ENCODE results near the gene NRG4. TPM values are rescaled to one million over a fixed set of nuclear protein-coding genes. Genes with fewer than 3 reads are reported as not detected.

Gene NRG4
- total RNA-seq, 2 donors from 2014 or later, result 0.51 to 0.95 TPM

- WGBS, 2 experiments (ENCODE audit: insufficient coverage in 1 of 2, insufficient read length in 1 of 2), result 88% methylated on average over 1 of the region's 1 CpG; no CpG with 5 or more reads in 1 of the 2 experiments
- DNase-seq, result no peak
- no peaks in the 10 kb centered on the region for H3K36me3 ChIP-seq (ENCODE audit: control insufficient read depth, insufficient read depth, low read length)
- no peaks in the 10 kb centered on the region for H3K36me3 Mint-ChIP-seq (ENCODE audit: low read depth)
- no peak overlapping the region for H3K27ac ChIP-seq (ENCODE audit: low read depth, low read length)
- no peaks in the 10 kb centered on the region for H3K27me3 Mint-ChIP-seq (ENCODE audit: insufficient read depth)
- peaks cover 4% of the 10 kb centered on the region for H3K4me1 Mint-ChIP-seq
- H3K27ac Mint-ChIP-seq, result no peak overlapping the region
- TF ChIP-seq, protein P1, sequence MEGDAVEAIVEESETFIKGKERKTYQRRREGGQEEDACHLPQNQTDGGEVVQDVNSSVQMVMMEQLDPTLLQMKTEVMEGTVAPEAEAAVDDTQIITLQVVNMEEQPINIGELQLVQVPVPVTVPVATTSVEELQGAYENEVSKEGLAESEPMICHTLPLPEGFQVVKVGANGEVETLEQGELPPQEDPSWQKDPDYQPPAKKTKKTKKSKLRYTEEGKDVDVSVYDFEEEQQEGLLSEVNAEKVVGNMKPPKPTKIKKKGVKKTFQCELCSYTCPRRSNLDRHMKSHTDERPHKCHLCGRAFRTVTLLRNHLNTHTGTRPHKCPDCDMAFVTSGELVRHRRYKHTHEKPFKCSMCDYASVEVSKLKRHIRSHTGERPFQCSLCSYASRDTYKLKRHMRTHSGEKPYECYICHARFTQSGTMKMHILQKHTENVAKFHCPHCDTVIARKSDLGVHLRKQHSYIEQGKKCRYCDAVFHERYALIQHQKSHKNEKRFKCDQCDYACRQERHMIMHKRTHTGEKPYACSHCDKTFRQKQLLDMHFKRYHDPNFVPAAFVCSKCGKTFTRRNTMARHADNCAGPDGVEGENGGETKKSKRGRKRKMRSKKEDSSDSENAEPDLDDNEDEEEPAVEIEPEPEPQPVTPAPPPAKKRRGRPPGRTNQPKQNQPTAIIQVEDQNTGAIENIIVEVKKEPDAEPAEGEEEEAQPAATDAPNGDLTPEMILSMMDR (conservative IDR thresholded peaks at IDR 0.05), result no peak
- H3K9me3 ChIP-seq (ENCODE audit: control insufficient read depth, low read length), result no peaks in the 10 kb centered on the region
- no peak overlapping the region for H3K4me3 ChIP-seq (ENCODE audit: low read length)
- no peak overlapping the region for H3K4me3 Mint-ChIP-seq
- H3K4me1 ChIP-seq (ENCODE audit: control insufficient read depth, insufficient read depth, low read length), result no peaks in the 10 kb centered on the region
- H3K27me3 ChIP-seq (ENCODE audit: control insufficient read depth, insufficient read depth, low read length, poor library complexity, severe bottlenecking), result no peaks in the 10 kb centered on the region
- H3K9ac ChIP-seq (ENCODE audit: extremely low read depth, low read length, poor library complexity, severe bottlenecking), result no peak overlapping the region
- peaks cover 5% of the 10 kb centered on the region for H3K9me3 Mint-ChIP-seq
Measured at GRCh38 chr15:75995611-75996010, 16.6 kb downstream of the NRG4 start.

DNA sequence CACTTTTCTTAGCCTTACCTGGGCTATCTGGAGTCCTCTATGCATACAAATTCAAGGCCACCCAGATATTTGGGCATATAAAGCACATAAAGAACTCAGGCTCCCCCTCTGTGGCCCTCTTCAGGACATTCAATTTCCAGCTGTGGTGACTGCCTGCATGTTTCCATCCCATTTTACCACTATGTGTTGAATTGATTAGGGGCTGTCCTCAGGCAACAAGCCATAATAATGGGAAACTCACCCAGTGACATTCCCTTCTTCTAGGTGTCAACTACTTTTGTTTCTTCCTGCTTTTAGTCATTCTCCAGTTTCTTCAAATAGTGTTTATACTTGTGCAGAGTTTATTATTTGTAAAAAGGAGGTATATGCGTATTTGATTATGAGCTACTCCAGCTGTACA is 18.0 kb downstream of the NRG4 start:
- Histone ChIP-seq H3K9me3 (ENCODE audit: control insufficient read depth, low read length) (no peaks in the 10 kb centered on the region), H3K36me3 (ENCODE audit: control insufficient read depth, insufficient read depth, low read length) (no peaks in the 10 kb centered on the region), H3K4me1 (ENCODE audit: control insufficient read depth, insufficient read depth, low read length) (no peaks in the 10 kb centered on the region), H3K4me3 (ENCODE audit: low read length) (no peak overlapping the region), H3K9ac (ENCODE audit: extremely low read depth, low read length, poor library complexity, severe bottlenecking) (no peak overlapping the region), H3K27me3 (ENCODE audit: control insufficient read depth, insufficient read depth, low read length, poor library complexity, severe bottlenecking) (no peaks in the 10 kb centered on the region), H3K27ac (ENCODE audit: low read depth, low read length) (no peak overlapping the region)
- TF ChIP-seq, protein P1 (conservative IDR thresholded peaks at IDR 0.05), result no peak
- no peaks in the 10 kb centered on the region for H3K36me3 Mint-ChIP-seq (ENCODE audit: low read depth)
- peaks cover 5% of the 10 kb centered on the region for H3K9me3 Mint-ChIP-seq
- 86% methylated on average over 1 of the region's 1 CpG; no CpG with 5 or more reads in 1 of the 2 experiments for WGBS, 2 experiments (ENCODE audit: insufficient coverage in 1 of 2, insufficient read length in 1 of 2)
- H3K4me3 Mint-ChIP-seq, result no peak overlapping the region
- no peak for DNase-seq
- H3K4me1 Mint-ChIP-seq, result peaks cover 6% of the 10 kb centered on the region
- H3K27me3 Mint-ChIP-seq (ENCODE audit: insufficient read depth), result no peaks in the 10 kb centered on the region
- H3K27ac Mint-ChIP-seq, result no peak overlapping the region

- no peaks in the 10 kb centered on the region for H3K4me1 ChIP-seq (ENCODE audit: control insufficient read depth, insufficient read depth, low read length)
- Mint-ChIP-seq H3K4me3 (no peak overlapping the region), H3K9me3 (peaks cover 5% of the 10 kb centered on the region), H3K27ac (no peak overlapping the region), H3K27me3 (ENCODE audit: insufficient read depth) (no peaks in the 10 kb centered on the region), H3K36me3 (ENCODE audit: low read depth) (no peaks in the 10 kb centered on the region), H3K4me1 (peaks cover 7% of the 10 kb centered on the region)
- H3K27ac ChIP-seq (ENCODE audit: low read depth, low read length), result no peak overlapping the region
- no peak overlapping the region for H3K4me3 ChIP-seq (ENCODE audit: low read length)
- TF ChIP-seq, protein P1 (conservative IDR thresholded peaks at IDR 0.05), result no peak
- DNase-seq, result no peak
- H3K27me3 ChIP-seq (ENCODE audit: control insufficient read depth, insufficient read depth, low read length, poor library complexity, severe bottlenecking), result no peaks in the 10 kb centered on the region
- H3K36me3 ChIP-seq (ENCODE audit: control insufficient read depth, insufficient read depth, low read length), result no peaks in the 10 kb centered on the region
- no peaks in the 10 kb centered on the region for H3K9me3 ChIP-seq (ENCODE audit: control insufficient read depth, low read length)
- H3K9ac ChIP-seq (ENCODE audit: extremely low read depth, low read length, poor library complexity, severe bottlenecking), result no peak overlapping the region
Measured at GRCh38 chr15:75992897-75993296, 19.3 kb downstream of the NRG4 start.

Data from endodermal cell (in vitro differentiated cells).